C4-2B (cell line): ENCODE data around the gene SFMBT1.

Experiments
- CTCF ChIP-seq: fragments of 450-650 bp; conservative IDR thresholded peaks from 2 replicates; pipeline ENCODE4 v1.5.1; 2017; ENCODE audit warnings: mild to moderate bottlenecking
- ZFX ChIP-seq: fragments of 450-650 bp; IDR thresholded peaks from 2 replicates; pipeline ENCODE4 v1.6.1; 2017

- TF ChIP-seq CTCF = no peak
- no peak for TF ChIP-seq ZFX
These were observed 59.8 kb downstream of the SFMBT1 start for GRCh38 chr3:52986049-52986448.
